Neuronal stem cell (in vitro differentiated cells): Measurements from ENCODE around the gene EPHA5.

ENCODE experiments used
- DNase-seq: peaks from one replicate; pipeline ENCODE4 v3.0.0-alpha.2; 2013; ENCODE audit warnings: low spot score
- H2AFZ ChIP-seq: one replicate; pipeline ENCODE4 v1.6.1; 2013; ENCODE audit warnings: mild to moderate bottlenecking, low read length, inconsistent platforms
- H2AK5ac ChIP-seq: 2 replicates; pipeline ENCODE4 v1.6.1; 2013; ENCODE audit warnings: low read depth, mild to moderate bottlenecking, inconsistent platforms, low read length, moderate library complexity, mixed read lengths
- H2BK120ac ChIP-seq: 2 replicates; pipeline ENCODE4 v1.6.1; 2013; ENCODE audit warnings: low read depth, mild to moderate bottlenecking, inconsistent platforms, low read length, moderate library complexity, mixed read lengths
- H2BK12ac ChIP-seq: one replicate; pipeline ENCODE4 v1.6.1; 2013; ENCODE audit warnings: low read length, inconsistent platforms
- H2BK15ac ChIP-seq: 2 replicates; pipeline ENCODE4 v1.6.1; 2013; ENCODE audit warnings: mild to moderate bottlenecking, low read length, inconsistent platforms, mixed read lengths
- H2BK5ac ChIP-seq: one replicate; pipeline ENCODE4 v1.6.1; 2013; ENCODE audit warnings: inconsistent platforms, mild to moderate bottlenecking, low read length, moderate library complexity
- H3K14ac ChIP-seq: one replicate; pipeline ENCODE4 v1.6.1; 2013; ENCODE audit warnings: low read length, inconsistent platforms
- H3K18ac ChIP-seq: 2 replicates; pipeline ENCODE4 v1.6.1; 2013; ENCODE audit warnings: low read length, inconsistent platforms
- H3K23ac ChIP-seq: 2 replicates; pipeline ENCODE4 v1.6.1; 2013; ENCODE audit warnings: low read depth, mild to moderate bottlenecking, mixed read lengths, low read length, inconsistent platforms; ENCODE audit not compliant: poor library complexity
- H3K27ac ChIP-seq: replicated peaks from 3 replicates; pipeline ENCODE4 v1.5.1; 2013; ENCODE audit warnings: low read length, inconsistent platforms
- H3K27me3 ChIP-seq, 3 experiments: 2 replicates each; pipeline ENCODE4 v1.6.1; 2013; ENCODE audit warnings: low read length in 3 of 3, mild to moderate bottlenecking in 2 of 3, inconsistent platforms in 1 of 3, low read depth in 1 of 3, mixed read lengths in 1 of 3, moderate library complexity in 1 of 3; ENCODE audit not compliant: control insufficient read depth in 3 of 3, insufficient read depth in 3 of 3
- H3K36me3 ChIP-seq, 2 donors: replicated peaks in 1 of 2; 2 replicates each; pipeline ENCODE4 v1.6.1; 2013; ENCODE audit warnings: low read length in 2 of 2; ENCODE audit not compliant: control insufficient read depth in 2 of 2, insufficient read depth in 2 of 2
- H3K4ac ChIP-seq: 2 replicates; pipeline ENCODE4 v1.6.1; 2013; ENCODE audit warnings: inconsistent platforms, mild to moderate bottlenecking, low read length, moderate library complexity
- H3K4me1 ChIP-seq, 2 donors: 1 replicate in 1 of 2; 2 replicates in 1 of 2; pipeline ENCODE4 v1.6.1; 2013; ENCODE audit warnings: low read length in 2 of 2, low read depth in 1 of 2; ENCODE audit not compliant: control insufficient read depth in 2 of 2, insufficient read depth in 1 of 2
- H3K4me2 ChIP-seq: one replicate; pipeline ENCODE4 v1.6.1; 2013; ENCODE audit warnings: mild to moderate bottlenecking, low read length, inconsistent platforms; ENCODE audit not compliant: insufficient read depth, poor library complexity, severe bottlenecking
- H3K4me3 ChIP-seq, 2 donors: 2 replicates each; pipeline ENCODE4 v1.5.1; 2013; ENCODE audit warnings: low read length in 2 of 2, mild to moderate bottlenecking in 2 of 2, inconsistent platforms in 1 of 2, moderate library complexity in 1 of 2
- H3K79me1 ChIP-seq: one replicate; pipeline ENCODE4 v1.6.1; 2013; ENCODE audit warnings: low read depth, mild to moderate bottlenecking, inconsistent platforms, low read length, moderate library complexity
- H3K9ac ChIP-seq: one replicate; pipeline ENCODE4 v1.6.1; 2013; ENCODE audit warnings: mild to moderate bottlenecking, low read depth, low read length, inconsistent platforms; ENCODE audit not compliant: poor library complexity
- H3K9me3 ChIP-seq, 2 donors: replicated peaks in 1 of 2; 2 replicates each; pipeline versions ENCODE3 to v1.6.1; 2013; ENCODE audit warnings: low read length in 2 of 2, mild to moderate bottlenecking in 2 of 2, inconsistent platforms in 1 of 2, low read depth in 1 of 2, mixed read lengths in 1 of 2, moderate library complexity in 1 of 2; ENCODE audit not compliant: control insufficient read depth in 2 of 2, insufficient read depth in 1 of 2
- H4K8ac ChIP-seq: one replicate; pipeline ENCODE4 v1.6.1; 2013; ENCODE audit warnings: low read depth, mild to moderate bottlenecking, inconsistent platforms, low read length, moderate library complexity
- H4K91ac ChIP-seq: one replicate; pipeline ENCODE4 v1.6.1; 2013; ENCODE audit warnings: low read length, low read depth, mild to moderate bottlenecking, inconsistent platforms; ENCODE audit not compliant: poor library complexity
- WGBS, 2 donors: extraction: QIAGEN DNeasy Blood & Tissue Kit; methylation state at CpG; one replicate each; pipeline ENCODE4 v1.1.7; 2013; ENCODE audit warnings: missing lambda C conversion rate in 2 of 2, mixed read lengths in 1 of 2; ENCODE audit not compliant: insufficient read length in 2 of 2, insufficient replicate concordance in 1 of 2; ENCODE audit errors: extremely low coverage in 2 of 2; 5-methylcytosine and 5-hydroxymethylcytosine counted together

The EPHA5 gene

DNA sequence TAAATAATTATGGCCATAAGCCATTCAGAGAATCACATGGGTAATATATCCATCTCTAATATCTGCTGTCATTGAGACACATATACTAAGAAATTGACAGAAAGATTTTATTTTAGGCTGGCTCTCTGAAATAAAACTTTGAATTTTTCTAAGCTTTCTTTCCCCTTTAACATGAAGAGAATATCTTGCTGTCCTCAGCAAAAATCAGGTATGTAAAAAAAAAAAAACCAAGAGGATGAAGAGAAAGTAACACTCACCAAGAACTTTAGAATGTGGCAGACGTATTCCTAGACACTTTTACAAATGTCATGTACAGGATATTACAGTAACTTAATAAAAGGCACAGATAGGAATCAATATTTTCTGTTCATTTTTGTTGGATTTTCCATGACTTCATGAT, 65.8 kb downstream of the EPHA5 start:
- Histone ChIP-seq H3K14ac (no peak overlapping the region), H3K4me3 (no peak overlapping the region), H3K9ac (no peak overlapping the region), H2AK5ac (no peak overlapping the region), H3K27me3 (no peaks in the 10 kb centered on the region), H3K4me1 (no peaks in the 10 kb centered on the region), H2BK120ac (no peak overlapping the region), H2BK5ac (no peak overlapping the region), H3K9me3 (no peaks in the 10 kb centered on the region), H3K36me3 (no peaks in the 10 kb centered on the region), H4K91ac (no peak overlapping the region), H3K18ac (no peak overlapping the region), H4K8ac (no peak overlapping the region), H3K4me2 (no peak overlapping the region), H2BK12ac (no peak overlapping the region), H2AFZ (no peak overlapping the region), H3K79me1 (no peaks in the 10 kb centered on the region), H2BK15ac (no peak overlapping the region), H3K23ac (no peak overlapping the region), H3K4ac (no peak overlapping the region), H3K27ac (no peak overlapping the region)
- no peak for DNase-seq
- WGBS, 2 donors: no CpG with 5 or more reads among the region's 1 CpG

GRCh38 chr4:65600656-65601055, 69.6 kb downstream of the EPHA5 start:
- no peaks in the 10 kb centered on the region for H3K27me3 ChIP-seq
- DNase-seq: no peak
- no peak overlapping the region for H3K4me2 ChIP-seq
- H3K4me3 ChIP-seq: no peak overlapping the region
- no peak overlapping the region for H2BK12ac ChIP-seq
- H3K4ac ChIP-seq: no peak overlapping the region
- no peaks in the 10 kb centered on the region for H3K79me1 ChIP-seq
- no peak overlapping the region for H2BK5ac ChIP-seq
- WGBS, 2 donors: no CpG with 5 or more reads among the region's 3 CpGs
- H3K36me3 ChIP-seq: no peaks in the 10 kb centered on the region
- H3K4me1 ChIP-seq: no peaks in the 10 kb centered on the region
- H2AK5ac ChIP-seq: no peak overlapping the region
- H3K23ac ChIP-seq: no peak overlapping the region
- no peak overlapping the region for H3K18ac ChIP-seq
- no peak overlapping the region for H4K91ac ChIP-seq
- H2AFZ ChIP-seq: no peak overlapping the region
- H3K14ac ChIP-seq: no peak overlapping the region
- no peak overlapping the region for H3K9ac ChIP-seq
- no peak overlapping the region for H3K27ac ChIP-seq
- no peak overlapping the region for H4K8ac ChIP-seq
- H3K9me3 ChIP-seq: no peaks in the 10 kb centered on the region
- no peak overlapping the region for H2BK120ac ChIP-seq
- no peak overlapping the region for H2BK15ac ChIP-seq

DNA sequence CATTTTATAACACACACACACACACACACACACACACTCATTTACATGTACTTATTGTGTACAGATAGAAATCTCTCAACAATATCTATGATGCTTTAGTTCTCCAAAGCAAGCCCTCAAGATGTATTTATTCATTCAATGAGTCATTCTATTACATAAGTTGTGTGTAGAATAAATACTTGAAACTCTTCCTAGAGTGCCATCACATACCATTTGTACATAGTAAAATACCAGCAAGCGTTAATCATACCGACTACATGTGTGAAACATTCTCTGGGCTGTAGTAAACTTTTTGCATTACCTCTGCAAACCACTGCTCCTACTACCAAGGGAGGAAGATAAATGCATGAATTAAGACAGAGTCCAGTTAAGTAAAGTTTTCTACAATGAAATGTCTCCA, 70.9 kb downstream of the EPHA5 start:
- no peaks in the 10 kb centered on the region for H3K36me3 ChIP-seq
- H3K18ac ChIP-seq: no peak overlapping the region
- no peak overlapping the region for H4K8ac ChIP-seq
- no peak overlapping the region for H2AK5ac ChIP-seq
- H3K9me3 ChIP-seq: no peaks in the 10 kb centered on the region
- no peak overlapping the region for H2BK15ac ChIP-seq
- WGBS, 2 donors: no CpG with 5 or more reads among the region's 2 CpGs
- DNase-seq: no peak
- H2AFZ ChIP-seq: no peak overlapping the region
- H3K23ac ChIP-seq: no peak overlapping the region
- H2BK5ac ChIP-seq: no peak overlapping the region
- H2BK120ac ChIP-seq: no peak overlapping the region
- H3K4me2 ChIP-seq: no peak overlapping the region
- no peaks in the 10 kb centered on the region for H3K27me3 ChIP-seq
- H3K4ac ChIP-seq: no peak overlapping the region
- no peaks in the 10 kb centered on the region for H3K4me1 ChIP-seq
- H3K27ac ChIP-seq: no peak overlapping the region
- no peak overlapping the region for H3K14ac ChIP-seq
- no peak overlapping the region for H4K91ac ChIP-seq
- no peak overlapping the region for H3K9ac ChIP-seq
- no peaks in the 10 kb centered on the region for H3K79me1 ChIP-seq
- H2BK12ac ChIP-seq: no peak overlapping the region
- H3K4me3 ChIP-seq: no peak overlapping the region

DNA sequence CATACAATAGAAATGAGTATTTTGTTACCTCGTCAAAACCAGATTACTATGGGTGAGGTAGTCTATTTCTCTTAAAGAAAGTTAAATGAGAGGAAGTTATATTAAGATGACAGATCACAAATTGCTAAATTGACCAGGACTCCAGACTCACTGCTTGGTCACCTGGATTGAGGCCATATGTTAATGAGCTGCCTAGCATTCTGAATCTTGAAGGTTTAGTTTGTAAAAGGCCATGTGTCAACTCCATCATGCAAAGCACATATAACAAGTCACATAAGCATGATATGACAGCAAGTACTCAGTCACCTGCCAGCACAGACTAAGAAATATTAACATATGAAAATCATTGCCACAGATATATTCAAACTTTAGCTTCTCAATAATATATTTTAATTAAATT, 72.6 kb downstream of the EPHA5 start:
- H3K18ac ChIP-seq: no peak overlapping the region
- no peak overlapping the region for H4K91ac ChIP-seq
- WGBS, 2 donors: no CpG with 5 or more reads among the region's 1 CpG
- H3K4me2 ChIP-seq: no peak overlapping the region
- H2BK120ac ChIP-seq: no peak overlapping the region
- H3K4ac ChIP-seq: no peak overlapping the region
- no peak overlapping the region for H3K9ac ChIP-seq
- peaks cover 0 to under 1% of the 10 kb centered on the region in 2 donors for H3K4me1 ChIP-seq
- no peak overlapping the region for H3K4me3 ChIP-seq
- no peaks in the 10 kb centered on the region for H3K79me1 ChIP-seq
- H2BK5ac ChIP-seq: no peak overlapping the region
- H3K23ac ChIP-seq: no peak overlapping the region
- no peak overlapping the region for H2BK15ac ChIP-seq
- no peaks in the 10 kb centered on the region for H3K36me3 ChIP-seq
- no peak overlapping the region for H2BK12ac ChIP-seq
- H2AK5ac ChIP-seq: no peak overlapping the region
- no peak overlapping the region for H3K27ac ChIP-seq
- H3K27me3 ChIP-seq: no peaks in the 10 kb centered on the region
- no peak for DNase-seq
- no peak overlapping the region for H3K14ac ChIP-seq
- no peak overlapping the region for H4K8ac ChIP-seq
- H2AFZ ChIP-seq: no peak overlapping the region
- no peaks in the 10 kb centered on the region for H3K9me3 ChIP-seq
